Neuron (in vitro differentiated cells): ENCODE data around the gene TTC33.
"Not testable (repeated sequence)": the region's sequence is repeated elsewhere in the genome, so short reads cannot be mapped to it uniquely, and the experiment has no call there.

Source experiments
- H2AFZ ChIP-seq: one replicate; pipeline ENCODE4 v1.6.1; 2013; ENCODE audit warnings: low read depth, mild to moderate bottlenecking, inconsistent platforms, low read length, moderate library complexity
- H3K27me3 ChIP-seq: one replicate; pipeline ENCODE4 v1.6.1; 2013; ENCODE audit warnings: low read length; ENCODE audit not compliant: insufficient read depth
- H3K36me3 ChIP-seq: one replicate; pipeline ENCODE4 v1.6.1; 2013; ENCODE audit warnings: low read length; ENCODE audit not compliant: insufficient read depth
- H3K4me1 ChIP-seq: one replicate; pipeline ENCODE4 v1.6.1; 2013; ENCODE audit warnings: low read length; ENCODE audit not compliant: insufficient read depth
- H3K4me3 ChIP-seq: 2 replicates; pipeline ENCODE4 v1.5.1; 2013; ENCODE audit warnings: mild to moderate bottlenecking, low read length, moderate library complexity
- H3K9me3 ChIP-seq: one replicate; pipeline ENCODE4 v1.6.1; 2013; ENCODE audit warnings: low read length

TTC33 gene

DNA sequence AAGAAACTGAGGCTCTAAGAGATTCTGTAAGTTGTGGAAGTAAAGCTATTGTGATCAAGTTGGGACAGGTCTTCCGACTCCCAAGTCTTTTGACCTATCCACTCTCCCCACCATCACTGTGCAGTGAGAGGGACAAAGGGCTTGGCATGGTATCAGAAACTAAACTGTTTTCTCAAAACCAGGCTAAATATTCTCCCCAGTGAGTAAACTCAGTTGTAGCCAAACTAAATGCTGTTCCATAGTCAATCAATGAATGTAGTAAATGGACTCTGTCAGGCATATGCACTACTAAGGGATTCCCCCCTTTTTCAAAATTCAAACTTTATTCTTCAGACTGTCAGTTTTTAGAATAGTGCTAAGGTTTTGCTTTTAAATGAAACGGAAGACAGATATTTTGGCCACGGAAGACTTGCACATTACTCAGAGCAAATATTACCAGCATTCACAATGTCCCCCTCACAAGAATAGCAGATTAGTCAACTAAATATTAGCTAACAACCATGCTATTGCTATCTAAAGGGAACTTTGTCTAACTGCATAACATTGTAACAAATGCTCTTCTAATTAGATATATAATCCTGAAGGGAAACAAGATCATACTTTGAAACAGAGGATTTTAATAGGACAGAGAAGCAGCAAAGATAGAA lies 35.3 kb upstream of the TTC33 start:
- Histone ChIP-seq H3K9me3 (peaks cover 8% of the 10 kb centered on the region), H3K4me3 (no peak overlapping the region), H3K36me3 (peaks cover 3% of the 10 kb centered on the region), H2AFZ (no peak overlapping the region), H3K4me1 (no peaks in the 10 kb centered on the region), H3K27me3 (no peaks in the 10 kb centered on the region)

GRCh38 chr5:40788941-40789340 lies 33.2 kb upstream of the TTC33 start:
- H2AFZ ChIP-seq, H3K4me3 ChIP-seq, H3K4me1 ChIP-seq, H3K27me3 ChIP-seq, H3K9me3 ChIP-seq, H3K36me3 ChIP-seq: not testable (repeated sequence)

GRCh38 chr5:40787986-40788385 lies 32.2 kb upstream of the TTC33 start:
- H3K27me3 ChIP-seq = no peaks in the 10 kb centered on the region
- H3K4me3 ChIP-seq = no peak overlapping the region
- H2AFZ ChIP-seq = no peak overlapping the region
- H3K36me3 ChIP-seq = no peaks in the 10 kb centered on the region
- no peaks in the 10 kb centered on the region for H3K4me1 ChIP-seq
- peaks cover 8% of the 10 kb centered on the region for H3K9me3 ChIP-seq

DNA sequence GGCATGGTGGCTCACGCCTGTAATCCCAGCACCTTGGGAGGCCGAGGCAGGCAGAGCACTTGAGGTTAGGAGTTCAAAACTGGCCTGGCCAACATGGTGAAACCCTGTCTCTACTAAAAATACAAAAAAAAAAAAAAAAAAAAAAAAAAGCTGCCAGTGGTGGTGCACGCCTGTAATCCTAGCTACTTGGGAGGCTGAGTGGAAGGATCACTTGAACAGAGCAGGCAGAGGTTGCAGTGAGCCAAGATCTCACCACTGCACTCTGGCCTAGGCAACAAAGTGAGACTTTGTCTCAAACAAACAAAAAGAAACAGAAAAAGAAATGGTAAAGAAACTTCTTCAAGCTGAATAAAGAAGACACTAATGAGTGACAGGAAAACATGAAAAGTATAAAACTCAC lies 30.9 kb upstream of the TTC33 start:
- H2AFZ ChIP-seq, H3K4me3 ChIP-seq, H3K9me3 ChIP-seq, H3K4me1 ChIP-seq, H3K27me3 ChIP-seq, H3K36me3 ChIP-seq: not testable (repeated sequence)

- Histone ChIP-seq H2AFZ (no peak overlapping the region), H3K4me1 (no peaks in the 10 kb centered on the region), H3K27me3 (no peaks in the 10 kb centered on the region), H3K4me3 (no peak overlapping the region), H3K36me3 (no peaks in the 10 kb centered on the region), H3K9me3 (peaks cover 8% of the 10 kb centered on the region)
Observed at GRCh38 chr5:40784916-40785315, 29.2 kb upstream of the TTC33 start.

GRCh38 chr5:40784027-40784653 lies 28.4 kb upstream of the TTC33 start:
- H3K4me3 ChIP-seq = no peak overlapping the region
- H3K27me3 ChIP-seq = no peaks in the 10 kb centered on the region
- H3K4me1 ChIP-seq = no peaks in the 10 kb centered on the region
- no peak overlapping the region for H2AFZ ChIP-seq
- H3K9me3 ChIP-seq = peaks cover 8% of the 10 kb centered on the region
- H3K36me3 ChIP-seq = no peaks in the 10 kb centered on the region

- Histone ChIP-seq H3K9me3 (peaks cover 1% of the 10 kb centered on the region), H3K36me3 (no peaks in the 10 kb centered on the region), H2AFZ (no peak overlapping the region), H3K27me3 (no peaks in the 10 kb centered on the region), H3K4me1 (no peaks in the 10 kb centered on the region), H3K4me3 (no peak overlapping the region)
Observed at GRCh38 chr5:40781843-40782409, 26.2 kb upstream of the TTC33 start.

DNA sequence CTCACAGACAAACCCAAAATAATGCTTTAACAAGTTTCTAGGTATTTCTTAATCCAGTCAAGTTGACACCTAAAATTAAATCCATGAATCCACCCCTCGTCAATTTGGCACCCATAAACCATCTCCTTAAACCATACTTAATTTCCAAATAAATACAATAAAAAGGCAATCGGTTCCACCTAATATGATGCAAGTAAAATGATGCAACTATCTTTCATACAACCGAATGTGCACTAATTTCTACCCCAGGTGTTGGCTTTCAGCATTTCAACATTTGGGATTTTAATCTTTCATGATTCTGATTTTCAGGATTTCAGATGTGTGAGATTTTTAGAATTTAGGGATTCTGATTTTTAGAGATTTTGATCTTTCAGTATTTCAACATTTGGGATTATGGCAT lies 25.1 kb upstream of the TTC33 start:
- Histone ChIP-seq H3K9me3 (no peaks in the 10 kb centered on the region), H3K36me3 (peaks cover 9% of the 10 kb centered on the region), H3K4me1 (no peaks in the 10 kb centered on the region), H2AFZ (no peak overlapping the region), H3K27me3 (no peaks in the 10 kb centered on the region), H3K4me3 (no peak overlapping the region)

- H3K4me1 ChIP-seq = no peaks in the 10 kb centered on the region
- H3K4me3 ChIP-seq = no peak overlapping the region
- H3K27me3 ChIP-seq = no peaks in the 10 kb centered on the region
- peaks cover 15% of the 10 kb centered on the region for H3K36me3 ChIP-seq
- no peak overlapping the region for H2AFZ ChIP-seq
- H3K9me3 ChIP-seq = no peaks in the 10 kb centered on the region
Observed at GRCh38 chr5:40780199-40780598, 24.4 kb upstream of the TTC33 start.

GRCh38 chr5:40779561-40779960 lies 23.8 kb upstream of the TTC33 start:
- Histone ChIP-seq H2AFZ (no peak overlapping the region), H3K27me3 (no peaks in the 10 kb centered on the region), H3K9me3 (no peaks in the 10 kb centered on the region), H3K4me1 (no peaks in the 10 kb centered on the region), H3K4me3 (no peak overlapping the region), H3K36me3 (peaks cover 21% of the 10 kb centered on the region)

GRCh38 chr5:40778133-40778532 lies 22.4 kb upstream of the TTC33 start:
- H3K4me3 ChIP-seq = no peak overlapping the region
- peaks cover 27% of the 10 kb centered on the region for H3K36me3 ChIP-seq
- no peaks in the 10 kb centered on the region for H3K27me3 ChIP-seq
- H3K4me1 ChIP-seq = no peaks in the 10 kb centered on the region
- no peaks in the 10 kb centered on the region for H3K9me3 ChIP-seq
- H2AFZ ChIP-seq = no peak overlapping the region

DNA sequence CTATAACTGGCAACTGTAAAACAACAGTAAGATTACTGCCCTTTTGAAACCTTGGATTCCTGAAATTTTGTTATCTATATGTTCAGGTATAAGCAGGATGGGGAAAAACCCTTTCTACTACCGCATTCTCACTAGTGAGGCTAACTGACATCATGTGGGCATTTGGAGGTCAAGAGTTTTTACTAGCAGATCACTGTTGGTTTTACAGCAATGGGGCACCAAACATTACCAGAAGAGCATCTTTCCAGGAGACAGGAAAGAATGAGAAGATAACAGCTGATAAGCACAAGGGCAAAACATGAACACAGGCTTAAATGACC lies 20.9 kb upstream of the TTC33 start:
- no peaks in the 10 kb centered on the region for H3K27me3 ChIP-seq
- H3K4me3 ChIP-seq = no peak overlapping the region
- no peaks in the 10 kb centered on the region for H3K4me1 ChIP-seq
- peaks cover 38% of the 10 kb centered on the region for H3K36me3 ChIP-seq
- no peak overlapping the region for H2AFZ ChIP-seq
- H3K9me3 ChIP-seq = no peaks in the 10 kb centered on the region

- Histone ChIP-seq H3K9me3 (no peaks in the 10 kb centered on the region), H2AFZ (no peak overlapping the region), H3K4me1 (no peaks in the 10 kb centered on the region), H3K27me3 (no peaks in the 10 kb centered on the region), H3K36me3 (peaks cover 44% of the 10 kb centered on the region), H3K4me3 (no peak overlapping the region)
Observed at GRCh38 chr5:40775846-40776657, 20.3 kb upstream of the TTC33 start.
